ENCODE results near the gene DDRGK1. TPM values are rescaled to one million over a fixed set of nuclear protein-coding genes. Genes with fewer than 3 reads are reported as not detected.
"Not testable (repeated sequence)": the region's sequence is repeated elsewhere in the genome, so short reads cannot be mapped to it uniquely, and the experiment has no call there.

DDRGK1 gene
- total RNA-seq, 2 donors from 2014 or later = 67.7 to 71.2 TPM

- Mint-ChIP-seq H3K36me3 (ENCODE audit: low read depth) (peaks cover 15% of the 10 kb centered on the region), H3K27ac (no peak overlapping the region), H3K27me3 (no peaks in the 10 kb centered on the region), H3K4me1 (peaks cover 15% of the 10 kb centered on the region), H3K9me3 (no peaks in the 10 kb centered on the region), H3K4me3 (no peak overlapping the region)
- ATAC-seq (replicated peaks) = no peak
Observed at GRCh38 chr20:3162080-3162611, 42.3 kb downstream of the DDRGK1 start.

GRCh38 chr20:3161316-3162079 lies 43.0 kb downstream of the DDRGK1 start:
- H3K27ac Mint-ChIP-seq = peak overlapping the region; percentile 25
- no peaks in the 10 kb centered on the region for H3K9me3 Mint-ChIP-seq
- H3K36me3 Mint-ChIP-seq (ENCODE audit: low read depth) = peaks cover 21% of the 10 kb centered on the region
- peaks cover 21% of the 10 kb centered on the region for H3K4me1 Mint-ChIP-seq
- H3K4me3 Mint-ChIP-seq = peak overlapping the region; percentile 99
- ATAC-seq (replicated peaks) = no peak
- no peaks in the 10 kb centered on the region for H3K27me3 Mint-ChIP-seq

- Mint-ChIP-seq H3K4me1 (peaks cover 28% of the 10 kb centered on the region), H3K9me3 (no peaks in the 10 kb centered on the region), H3K27ac (no peak overlapping the region), H3K4me3 (peak overlapping the region; percentile 99), H3K27me3 (no peaks in the 10 kb centered on the region), H3K36me3 (ENCODE audit: low read depth) (peaks cover 32% of the 10 kb centered on the region)
- ATAC-seq (replicated peaks) = no peak
Observed at GRCh38 chr20:3160418-3160817, 44.1 kb downstream of the DDRGK1 start.

- Mint-ChIP-seq H3K4me3 (peak overlapping the region; percentile 99), H3K27me3 (no peaks in the 10 kb centered on the region), H3K27ac (peak overlapping the region; percentile 99), H3K4me1 (peaks cover 30% of the 10 kb centered on the region), H3K36me3 (ENCODE audit: low read depth) (peaks cover 46% of the 10 kb centered on the region), H3K9me3 (no peaks in the 10 kb centered on the region)
- peak; percentile 17 for ATAC-seq (replicated peaks)
Observed at GRCh38 chr20:3158968-3159431, 45.5 kb downstream of the DDRGK1 start.

GRCh38 chr20:3157817-3158216 lies 46.7 kb downstream of the DDRGK1 start:
- Mint-ChIP-seq H3K9me3 (no peaks in the 10 kb centered on the region), H3K27ac (peak overlapping the region; percentile 99), H3K4me3 (peak overlapping the region; percentile 99), H3K27me3 (no peaks in the 10 kb centered on the region), H3K4me1 (peaks cover 39% of the 10 kb centered on the region), H3K36me3 (ENCODE audit: low read depth) (peaks cover 58% of the 10 kb centered on the region)
- peak; percentile 1 for ATAC-seq (replicated peaks)

GRCh38 chr20:3156811-3157619 lies 47.5 kb downstream of the DDRGK1 start:
- H3K9me3 Mint-ChIP-seq = no peaks in the 10 kb centered on the region
- peak; percentile 86 for ATAC-seq (replicated peaks)
- peak overlapping the region; percentile 99 for H3K27ac Mint-ChIP-seq
- no peaks in the 10 kb centered on the region for H3K27me3 Mint-ChIP-seq
- H3K4me3 Mint-ChIP-seq = peak overlapping the region; percentile 99
- H3K4me1 Mint-ChIP-seq = peaks cover 39% of the 10 kb centered on the region
- peaks cover 66% of the 10 kb centered on the region for H3K36me3 Mint-ChIP-seq (ENCODE audit: low read depth)

- H3K36me3 Mint-ChIP-seq (ENCODE audit: low read depth) = peaks cover 97% of the 10 kb centered on the region
- not testable (repeated sequence) for H3K27me3 Mint-ChIP-seq; H3K4me3 Mint-ChIP-seq; ATAC-seq (replicated peaks); H3K9me3 Mint-ChIP-seq; H3K27ac Mint-ChIP-seq
- H3K4me1 Mint-ChIP-seq = peaks cover 41% of the 10 kb centered on the region
Observed at GRCh38 chr20:3152057-3152644, 52.3 kb downstream of the DDRGK1 start.

- Mint-ChIP-seq H3K36me3 (ENCODE audit: low read depth) (peaks cover 97% of the 10 kb centered on the region), H3K27ac (no peak overlapping the region), H3K4me3 (no peak overlapping the region), H3K27me3 (no peaks in the 10 kb centered on the region), H3K4me1 (peaks cover 34% of the 10 kb centered on the region), H3K9me3 (no peaks in the 10 kb centered on the region)
- ATAC-seq (replicated peaks) = no peak
Observed at GRCh38 chr20:3150908-3151307, 53.6 kb downstream of the DDRGK1 start.

GRCh38 chr20:3146732-3147341 lies 57.6 kb downstream of the DDRGK1 start:
- Mint-ChIP-seq H3K4me1 (peaks cover 18% of the 10 kb centered on the region), H3K27ac (no peak overlapping the region), H3K9me3 (no peaks in the 10 kb centered on the region), H3K4me3 (no peak overlapping the region), H3K27me3 (no peaks in the 10 kb centered on the region), H3K36me3 (ENCODE audit: low read depth) (peaks cover 71% of the 10 kb centered on the region)
- ATAC-seq (replicated peaks) = no peak

GRCh38 chr20:3141757-3142156 lies 62.7 kb downstream of the DDRGK1 start:
- Mint-ChIP-seq H3K27ac (no peak overlapping the region), H3K9me3 (no peaks in the 10 kb centered on the region), H3K27me3 (no peaks in the 10 kb centered on the region), H3K4me3 (no peak overlapping the region), H3K4me1 (peaks cover 5% of the 10 kb centered on the region), H3K36me3 (ENCODE audit: low read depth) (peaks cover 24% of the 10 kb centered on the region)
- no peak for ATAC-seq (replicated peaks)

Other genes starting within 250 kb of the DDRGK1 start
- 10 to 100 TPM in 1 of 2 donors, under 1 TPM in 1; 0.61 to 13.7 TPM for gene GNRH2, start 161.1 kb downstream of the DDRGK1 start, total RNA-seq
- 10 to 100 TPM; 52.9 to 66.4 TPM for gene MRPS26, start 158.6 kb downstream of the DDRGK1 start, total RNA-seq
- gene OXT, start 133.1 kb downstream of the DDRGK1 start, total RNA-seq = not detected
- gene AVP, start 120.0 kb downstream of the DDRGK1 start, total RNA-seq = not detected
- gene FASTKD5, start 44.8 kb downstream of the DDRGK1 start, total RNA-seq = 10 to 100 TPM; 20.4 to 32.9 TPM
- 1 to 10 TPM; 6.5 to 7.0 TPM for gene UBOX5, start 44.8 kb downstream of the DDRGK1 start, total RNA-seq
- gene LZTS3, start 31.1 kb downstream of the DDRGK1 start, total RNA-seq = 1 to 10 TPM in 1 of 2 donors, under 1 TPM in 1; 0.82 to 3.1 TPM
- gene ITPA, start 4.8 kb upstream of the DDRGK1 start, total RNA-seq = 10 to 100 TPM; 45.0 to 85.6 TPM
- gene SLC4A11, start 34.5 kb upstream of the DDRGK1 start, total RNA-seq = 1 to 10 TPM in 1 of 2 donors, under 1 TPM in 1; 0.26 to 2.0 TPM
- 1 to 10 TPM; 3.0 to 3.3 TPM for gene DNAAF9, start 203.0 kb upstream of the DDRGK1 start, total RNA-seq

Measured in activated T-helper 17 cell treated with anti-CD3 and anti-CD28 coated beads, Interleukin-2, amount 50 U/mL, for 72 hours (primary cell).